ENCODE data around the gene TRPM1.
"Not testable (repeated sequence)": the region's sequence is repeated elsewhere in the genome, so short reads cannot be mapped to it uniquely, and the experiment has no call there.

TRPM1 gene

DNA sequence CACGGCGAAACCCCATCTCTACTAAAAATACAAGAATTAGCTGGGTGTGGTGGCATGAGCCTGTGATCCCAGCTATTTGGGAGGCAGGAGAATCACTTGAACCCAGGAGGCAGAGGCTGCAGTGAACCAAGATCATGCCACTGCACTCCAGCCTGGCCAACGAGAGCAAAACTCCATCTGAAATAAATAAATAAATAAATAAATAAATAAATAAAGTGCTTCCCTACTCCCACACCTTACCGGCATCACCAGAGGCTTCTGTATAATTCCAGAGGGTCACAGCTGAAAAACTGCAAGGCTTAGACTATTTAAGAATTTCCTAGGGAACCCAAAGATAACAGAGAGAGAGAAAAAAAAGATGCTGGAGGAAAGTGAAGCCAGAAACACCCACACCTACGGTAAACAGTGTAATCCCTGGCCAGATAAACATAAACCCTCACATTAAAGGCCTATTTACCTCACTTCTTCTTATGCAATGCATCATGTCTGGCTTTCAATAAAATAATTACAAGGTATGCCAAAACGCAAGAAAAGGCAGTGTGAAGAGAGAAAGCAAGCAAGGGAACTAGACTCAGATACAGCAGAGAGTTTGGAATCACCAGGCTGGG is 15.0 kb upstream of the TRPM1 start:
- DNase-seq: no peak

DNA sequence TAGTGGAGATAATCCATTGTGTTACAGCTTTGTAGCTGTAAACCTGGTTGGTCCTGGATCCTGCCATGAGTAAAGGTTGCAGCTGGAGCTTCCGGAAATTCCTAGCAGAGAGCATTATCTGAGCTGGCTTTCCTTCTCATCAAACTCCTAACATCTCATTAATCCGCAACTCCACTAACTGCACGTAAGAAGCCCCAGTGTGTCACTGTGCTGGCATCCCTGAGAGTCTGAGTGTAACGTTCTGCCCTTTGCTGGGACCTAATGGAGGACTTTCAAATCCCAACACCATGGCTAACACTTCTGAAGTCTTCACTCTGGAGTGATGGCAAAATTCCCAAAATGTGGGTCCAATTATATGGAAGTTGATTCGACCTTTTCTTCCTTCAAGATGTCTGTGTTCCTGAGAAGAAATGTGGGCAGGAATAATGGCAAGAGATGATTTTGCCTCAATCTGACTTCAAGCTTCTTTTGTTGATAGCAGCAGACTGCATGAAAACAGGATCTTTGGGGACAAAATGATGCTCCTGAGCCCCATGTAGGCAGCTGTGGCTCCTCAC is 9.6 kb upstream of the TRPM1 start:
- no peak for DNase-seq

DNA sequence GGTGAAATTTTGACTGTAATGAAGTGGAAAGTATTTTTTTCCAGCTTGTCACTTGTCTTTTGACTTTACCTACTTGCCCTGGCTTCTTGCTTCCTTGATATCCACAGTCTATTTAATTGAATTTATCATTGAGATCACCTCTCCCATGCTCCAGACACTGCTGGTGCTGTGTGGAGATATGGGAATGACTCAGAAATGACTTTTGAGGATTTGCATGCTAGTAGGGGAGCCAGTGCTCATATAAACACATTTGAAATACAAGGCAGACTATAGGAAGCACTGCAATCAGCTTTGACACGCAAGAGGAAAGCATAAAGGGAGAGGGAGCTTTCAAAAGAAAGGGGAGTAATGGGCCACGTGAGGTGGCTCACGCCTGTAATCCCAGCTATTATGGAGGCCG is 7.3 kb upstream of the TRPM1 start:
- DNase-seq: no peak

DNA sequence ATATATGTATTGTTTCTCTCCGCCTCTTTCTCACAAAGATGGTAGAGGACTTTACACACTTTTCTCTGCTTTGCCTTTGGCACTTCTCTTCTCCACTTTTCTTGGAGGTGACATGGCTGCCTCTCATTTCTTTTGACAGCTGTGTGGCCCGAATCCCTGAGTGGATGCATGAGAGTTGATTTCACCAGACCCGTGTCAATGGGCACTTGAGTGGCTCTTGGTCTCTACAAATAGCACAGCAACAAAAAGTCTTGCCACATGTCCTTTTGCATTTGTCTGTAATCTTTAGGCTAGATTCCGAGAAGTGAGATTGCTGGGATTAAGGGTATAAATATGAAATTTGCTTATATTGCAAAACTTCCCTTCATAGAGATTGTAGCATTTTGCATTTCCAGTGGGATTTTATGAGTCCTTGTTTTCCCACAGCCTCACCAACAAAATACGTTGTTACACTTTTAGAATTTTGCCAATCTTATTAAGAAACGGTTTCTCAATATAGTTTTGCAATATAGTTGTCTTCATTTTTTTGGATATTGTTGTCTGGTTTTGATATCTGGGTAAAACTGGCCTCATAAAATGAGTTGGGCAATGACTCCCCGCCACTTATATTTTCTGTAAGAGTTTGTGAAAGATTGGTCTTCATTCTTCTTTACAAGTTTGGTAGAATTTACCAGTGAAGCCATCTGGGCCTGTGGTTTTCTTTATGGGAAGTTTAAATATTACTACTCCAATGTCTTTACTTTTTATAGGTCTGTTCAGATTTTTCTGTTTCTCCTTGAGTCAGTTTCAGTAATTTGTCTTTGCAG is 5.2 kb upstream of the TRPM1 start:
- no peak for DNase-seq

DNA sequence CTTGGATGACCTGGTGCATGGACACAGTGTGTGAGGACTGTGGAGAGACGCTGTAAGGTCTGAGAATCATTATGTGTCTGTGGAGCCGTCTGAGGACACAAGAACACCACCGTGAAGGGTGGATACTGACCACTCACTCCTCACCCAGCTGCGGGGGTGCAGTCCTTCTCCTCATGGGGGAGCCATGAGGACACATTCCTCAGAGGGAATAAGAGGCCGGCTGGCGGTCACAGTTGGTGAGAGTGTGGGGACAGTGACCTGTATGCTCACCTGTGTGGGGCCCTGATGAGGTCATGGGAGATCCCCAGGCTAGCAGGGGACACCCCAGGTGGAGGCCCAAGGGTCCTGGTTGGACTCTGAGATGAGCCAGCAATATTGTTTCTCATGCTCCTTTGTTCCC is 2.5 kb upstream of the TRPM1 start:
- DNase-seq: no peak

DNA sequence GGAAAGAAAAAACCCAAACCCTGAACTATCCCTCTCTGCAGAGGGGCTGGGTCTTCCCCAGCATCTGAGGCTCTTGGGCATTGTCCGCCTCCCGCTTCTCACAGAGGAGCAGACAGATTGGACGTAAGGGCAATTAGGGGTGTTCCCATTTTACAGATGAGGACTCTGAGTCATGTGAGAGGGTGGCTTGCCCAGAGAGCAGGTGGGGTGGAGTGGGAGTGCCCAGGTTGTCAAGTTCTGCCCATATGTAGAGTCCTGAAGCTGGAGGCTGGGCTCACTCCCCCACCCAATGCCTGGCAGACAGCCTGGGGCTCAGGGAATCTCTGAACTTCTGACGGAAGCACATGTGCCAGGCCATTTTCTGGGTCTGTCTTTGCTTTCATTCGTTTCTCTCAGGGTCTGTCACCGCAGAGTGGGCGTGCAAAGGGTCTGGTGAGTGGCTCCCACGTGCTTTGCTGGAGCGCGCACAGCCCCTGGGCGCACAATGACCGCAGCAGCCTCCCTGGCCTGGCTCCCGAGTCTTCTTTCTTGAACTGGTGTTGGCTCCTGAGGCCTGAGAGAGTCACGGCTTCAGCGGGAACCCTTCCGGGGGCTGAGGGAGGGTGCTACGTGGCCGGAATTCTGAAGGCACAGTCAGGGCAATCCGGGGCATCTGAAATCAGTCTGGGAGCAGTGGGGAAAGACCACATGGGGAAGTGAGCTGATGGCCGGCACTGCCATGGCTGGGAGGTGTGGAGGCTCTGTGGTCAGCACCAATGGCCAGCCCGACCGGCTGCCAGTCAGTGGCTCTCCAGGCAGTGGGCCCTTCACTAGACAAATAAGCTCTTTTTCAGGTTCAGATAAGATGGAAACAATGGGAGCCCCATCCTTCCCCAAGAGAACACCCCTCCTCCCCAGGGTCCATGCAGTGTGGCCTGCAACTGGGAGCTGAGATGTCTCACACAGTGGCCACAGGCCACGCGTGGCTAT is 1.1 kb upstream of the TRPM1 start:
- DNase-seq: no peak

DNA sequence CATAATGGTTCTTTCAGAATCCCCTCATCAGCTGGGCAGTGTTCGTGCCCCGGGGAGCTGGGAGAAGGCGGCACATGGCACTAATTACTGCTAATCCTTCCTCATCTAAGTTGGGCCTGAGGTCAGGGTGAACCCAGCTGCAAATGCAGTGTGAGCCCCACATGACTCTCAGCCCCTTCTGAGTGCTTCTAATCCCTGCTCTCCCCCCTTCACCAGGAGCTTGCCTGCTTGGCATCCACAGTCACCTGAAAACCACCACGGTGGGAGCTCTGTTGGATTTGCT is 455 bp upstream of the TRPM1 start:
- DNase-seq: no peak

DNA sequence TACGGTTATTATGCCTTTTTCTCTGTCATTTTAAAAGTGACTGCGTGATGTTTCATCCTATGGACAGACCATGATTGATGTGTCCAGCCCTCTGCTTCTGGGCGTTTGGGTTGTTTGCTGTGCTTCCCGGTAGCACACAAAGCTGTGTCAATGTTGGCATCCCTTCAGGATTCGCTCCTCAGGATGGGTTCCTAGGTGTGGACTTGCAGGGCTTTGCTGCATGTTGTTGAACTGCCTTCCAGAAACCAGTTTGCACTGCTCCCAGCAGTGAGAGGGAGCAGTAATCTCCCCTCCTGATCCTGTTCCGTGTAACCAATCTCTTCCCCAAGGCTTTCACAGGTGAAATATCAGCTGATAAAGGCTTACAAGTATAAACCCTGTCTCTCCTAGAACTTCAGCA is 787 bp downstream of the TRPM1 start:
- DNase-seq: no peak

DNA sequence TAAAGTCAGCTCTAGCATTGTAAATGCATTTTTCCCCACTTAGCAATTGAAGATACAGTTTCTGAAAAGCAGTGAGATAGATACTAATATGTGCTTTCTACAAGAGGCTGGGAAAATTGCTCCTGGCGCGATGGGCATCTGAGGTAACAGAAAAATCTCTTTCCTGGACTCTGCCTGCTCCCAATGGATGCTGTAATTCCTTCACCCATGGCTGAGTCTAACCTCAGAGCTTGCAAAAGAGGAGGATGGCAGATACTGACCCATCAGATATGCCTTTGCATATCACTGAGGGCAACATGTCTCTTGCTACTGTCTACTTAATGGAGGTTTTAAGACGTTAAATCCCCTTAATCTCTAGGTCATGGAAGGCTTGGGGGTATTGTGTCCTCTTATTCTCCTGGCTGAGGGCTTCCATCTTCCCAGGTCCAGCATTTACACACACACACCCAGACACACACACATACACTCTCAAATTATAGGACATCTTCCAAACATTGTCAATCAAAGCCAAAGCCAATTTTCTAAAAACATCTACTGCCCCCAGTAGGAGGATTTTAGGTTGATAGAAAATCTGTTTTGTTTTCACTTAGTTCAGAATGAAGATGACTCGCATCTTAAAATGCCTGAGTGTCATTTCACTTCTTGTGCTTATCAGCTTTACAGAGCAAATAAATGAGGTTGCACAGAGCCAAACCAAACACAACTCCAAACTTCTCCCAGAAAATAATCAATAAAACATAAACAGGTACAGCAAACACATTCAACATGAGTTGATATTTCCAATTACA is 2.4 kb downstream of the TRPM1 start:
- DNase-seq: no peak

DNA sequence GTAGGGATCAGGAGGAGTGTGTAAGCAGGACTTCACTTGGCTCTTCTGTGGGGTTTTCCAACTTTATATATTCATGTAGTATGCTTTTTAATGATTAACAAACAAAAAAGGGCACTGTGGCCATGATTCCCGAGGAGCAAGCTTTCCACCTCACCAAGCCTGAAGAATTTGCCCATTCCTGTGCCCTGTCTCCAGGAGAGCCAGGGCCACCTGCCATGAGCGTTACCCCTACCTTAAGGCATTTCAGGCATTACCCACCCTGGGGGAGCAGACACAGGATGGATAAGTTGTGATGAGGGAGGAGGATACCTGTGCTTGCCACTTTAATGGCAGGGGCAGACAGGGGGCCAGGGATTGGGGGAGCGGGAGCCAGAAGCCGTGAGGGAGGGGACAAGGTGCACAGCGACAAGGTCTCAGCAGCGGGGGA is 3.0 kb downstream of the TRPM1 start:
- DNase-seq: no peak

DNA sequence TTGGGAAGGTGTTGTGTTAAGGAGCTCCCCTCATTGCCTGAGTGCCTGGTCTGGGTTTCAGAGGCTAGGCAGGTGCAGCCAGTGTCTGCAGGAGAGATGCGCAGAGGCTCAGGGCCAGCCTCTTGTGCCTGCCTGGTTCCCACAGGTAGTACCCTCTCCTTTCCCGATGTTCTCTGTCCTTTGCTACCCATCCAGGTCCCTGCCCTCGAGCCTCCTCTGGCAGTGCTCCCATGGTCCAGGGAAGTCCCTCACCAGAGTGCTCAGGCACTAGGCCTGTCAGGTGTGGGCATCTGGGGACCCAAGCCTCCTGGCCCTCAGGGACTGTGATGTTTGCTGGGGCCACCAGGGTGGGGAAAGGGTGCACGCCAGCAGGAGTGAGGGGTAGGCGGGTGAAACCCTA is 5.0 kb downstream of the TRPM1 start:
- no peak for DNase-seq

DNA sequence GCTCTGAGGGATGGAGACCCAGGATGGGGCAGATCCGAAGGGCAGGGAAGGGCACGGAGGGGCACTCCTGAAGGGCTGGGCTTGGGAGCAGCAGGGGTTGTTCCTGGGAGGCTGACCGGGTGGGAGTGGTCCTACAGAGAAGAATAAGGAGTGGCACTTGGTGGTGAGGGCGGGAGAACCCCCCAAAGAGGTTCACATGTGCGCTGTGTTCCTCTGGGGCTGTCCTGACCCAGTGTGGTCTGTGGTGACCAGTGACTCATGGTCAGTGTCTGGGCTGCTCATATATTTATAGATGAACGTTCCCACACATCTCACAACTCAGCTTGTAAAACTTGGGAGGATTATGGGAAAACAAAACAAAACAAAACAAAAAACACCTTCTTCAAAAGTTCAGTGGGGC is 10.0 kb downstream of the TRPM1 start:
- no peak for DNase-seq

DNA sequence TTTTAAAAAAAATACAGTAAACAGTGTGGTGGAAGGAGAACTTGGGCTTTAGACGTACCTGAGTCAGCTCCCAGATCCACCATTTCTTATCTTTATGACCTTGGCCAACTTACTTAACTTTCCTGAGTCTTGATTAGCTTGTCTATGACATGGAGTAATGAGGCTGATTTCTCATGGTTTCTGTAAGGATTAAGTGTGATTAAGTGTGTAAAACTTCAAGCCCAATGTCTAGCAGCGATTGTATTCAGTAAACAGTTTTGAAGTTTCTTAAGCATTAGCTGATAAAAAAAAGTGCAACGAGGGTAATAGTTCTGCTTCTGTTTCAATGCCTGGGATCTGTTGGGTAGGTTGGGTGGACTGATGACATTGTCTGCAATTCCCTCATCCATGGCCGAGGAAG is 10.8 kb downstream of the TRPM1 start:
- DNase-seq: no peak

DNA sequence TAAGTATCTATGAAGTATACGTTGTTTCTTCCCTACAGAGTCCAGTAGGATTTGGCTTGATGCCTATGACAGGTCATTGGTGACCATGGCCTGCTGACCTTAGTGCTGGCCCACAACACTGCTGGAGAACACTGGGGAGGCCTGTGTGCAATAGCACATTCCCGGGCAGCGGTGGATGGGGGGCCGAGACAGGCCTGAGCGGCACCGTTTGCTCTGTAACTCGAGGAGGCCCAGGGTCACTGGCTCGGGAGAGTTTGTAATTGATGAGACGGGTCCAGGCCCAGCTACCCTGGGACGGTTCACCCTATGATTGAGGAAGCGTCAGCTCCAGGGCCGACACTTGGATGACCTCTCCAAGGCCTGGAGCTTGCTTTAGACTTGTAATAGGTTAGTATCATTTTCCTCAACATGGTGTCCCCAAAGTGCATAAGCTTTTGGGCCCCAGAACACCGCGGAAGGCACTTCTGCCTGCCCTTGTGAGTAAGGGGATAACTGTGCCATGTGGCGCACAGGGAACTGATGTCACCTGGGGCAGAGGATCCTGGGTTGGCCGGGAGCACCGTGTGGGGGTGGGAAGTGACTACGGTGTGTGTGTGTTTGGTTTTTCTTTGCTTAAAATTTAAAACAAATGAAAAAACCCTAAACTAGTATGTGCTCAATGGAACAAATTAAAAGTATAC is 12.0 kb downstream of the TRPM1 start:
- no peak for DNase-seq

DNA sequence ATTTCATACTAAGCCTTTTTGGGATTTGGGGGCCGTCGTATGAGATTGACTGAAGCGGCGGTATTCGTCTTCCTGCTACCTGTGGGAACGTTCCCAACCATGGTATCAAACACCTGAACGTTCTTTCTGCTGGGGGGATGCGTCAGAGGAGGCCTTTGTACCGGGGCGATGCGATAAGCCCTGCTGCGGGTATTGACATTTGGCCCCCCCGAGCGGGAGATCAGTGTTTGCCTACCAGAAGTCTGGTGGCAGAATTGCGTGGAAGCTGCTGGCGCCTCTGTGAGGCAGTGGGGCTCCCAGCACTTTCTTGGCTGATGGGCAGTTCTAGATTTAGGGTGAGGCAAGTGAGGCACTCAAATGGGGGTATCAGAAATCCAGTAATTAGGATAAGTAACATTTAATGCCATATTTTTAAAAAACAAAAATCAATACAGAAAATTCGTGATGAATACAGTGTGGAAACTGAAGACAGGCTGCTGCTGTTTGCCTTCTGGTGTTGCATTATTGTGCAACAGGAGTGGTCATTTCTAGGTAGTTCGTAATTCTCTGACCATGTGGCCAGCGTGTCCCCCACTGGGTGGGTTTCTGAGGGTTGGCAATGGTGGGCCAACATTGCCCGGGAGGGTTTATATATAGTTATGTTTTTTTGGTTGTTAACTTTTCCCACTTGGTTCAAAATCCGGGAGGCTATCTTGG is 12.7 kb downstream of the TRPM1 start:
- no peak for DNase-seq

DNA sequence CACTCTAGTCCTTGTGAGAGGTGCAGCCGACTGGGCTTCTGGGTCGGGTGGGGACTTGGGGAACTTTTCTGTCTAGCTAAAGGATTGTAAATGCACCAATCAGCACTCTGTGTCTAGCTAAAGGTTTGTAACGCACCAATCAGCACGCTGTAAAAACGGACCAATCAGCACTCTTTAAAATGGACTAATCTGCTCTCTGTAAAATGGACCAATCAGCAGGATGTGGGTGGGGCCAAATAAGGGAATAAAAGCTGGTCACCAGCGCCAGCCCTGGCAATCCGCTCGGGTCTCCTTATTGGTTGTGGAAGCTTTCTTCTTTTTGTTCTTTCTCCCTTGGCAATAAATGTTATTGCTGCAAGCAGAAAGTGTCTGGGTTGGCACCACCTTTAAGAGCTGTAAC is 13.5 kb downstream of the TRPM1 start:
- not testable (repeated sequence) for DNase-seq

DNA sequence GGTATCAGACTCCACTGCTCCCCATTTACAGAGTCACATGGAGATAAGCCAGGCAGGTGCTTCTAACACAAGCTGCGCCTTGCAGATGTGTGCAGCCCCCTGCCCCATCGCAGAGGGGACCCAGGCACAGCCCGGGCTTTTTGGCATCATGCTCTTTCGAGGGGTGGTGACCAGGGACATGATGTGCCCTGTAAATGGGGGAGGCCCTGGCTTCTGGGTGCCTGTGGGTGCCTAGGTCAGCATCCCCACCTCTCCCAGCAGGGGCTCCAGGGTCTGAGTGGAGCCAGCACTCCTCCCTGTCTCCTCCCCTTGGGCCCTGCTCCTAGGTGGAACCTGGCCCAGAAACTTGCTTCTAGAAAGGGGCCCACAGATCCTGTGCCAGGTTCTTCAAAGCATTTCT is 15.2 kb downstream of the TRPM1 start:
- DNase-seq: no peak

DNA sequence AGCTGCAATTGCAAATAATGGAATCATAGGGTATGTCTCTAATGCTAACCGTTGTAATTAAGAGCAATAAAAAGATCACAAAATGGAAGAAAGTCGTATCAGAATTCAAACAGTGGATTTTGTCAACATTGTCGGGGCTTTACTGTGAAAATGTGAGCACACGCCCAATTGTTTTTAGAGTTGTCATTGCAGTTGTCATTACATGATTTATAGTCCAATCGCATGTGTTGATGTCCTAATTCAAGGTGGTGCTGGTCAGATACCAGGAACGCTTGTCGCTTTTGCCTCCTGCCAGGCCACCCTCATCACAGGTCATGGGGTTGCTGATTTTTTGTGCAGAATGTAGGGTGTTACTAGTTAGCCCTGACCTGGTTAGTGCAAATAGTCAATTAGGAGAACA is 16.2 kb downstream of the TRPM1 start:
- no peak for DNase-seq

DNA sequence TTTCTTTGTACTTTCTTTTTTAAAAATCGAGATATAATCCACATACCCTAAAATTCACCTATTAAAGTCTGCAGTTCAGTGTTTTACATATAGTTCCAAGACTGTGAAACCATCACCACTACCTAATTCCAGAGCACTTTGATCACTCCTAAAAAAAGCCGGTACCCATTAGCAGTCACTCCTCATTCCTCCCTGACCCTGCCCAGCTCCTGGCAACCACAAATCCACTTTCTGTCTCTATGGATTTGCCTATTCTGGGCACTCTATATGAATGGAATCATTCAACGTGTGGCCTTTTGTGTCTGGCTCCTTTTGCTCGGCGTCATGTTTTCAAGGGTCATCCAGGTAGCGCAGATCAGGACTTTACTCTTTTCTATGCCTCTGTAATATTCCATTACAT is 17.3 kb downstream of the TRPM1 start:
- no peak for DNase-seq

DNA sequence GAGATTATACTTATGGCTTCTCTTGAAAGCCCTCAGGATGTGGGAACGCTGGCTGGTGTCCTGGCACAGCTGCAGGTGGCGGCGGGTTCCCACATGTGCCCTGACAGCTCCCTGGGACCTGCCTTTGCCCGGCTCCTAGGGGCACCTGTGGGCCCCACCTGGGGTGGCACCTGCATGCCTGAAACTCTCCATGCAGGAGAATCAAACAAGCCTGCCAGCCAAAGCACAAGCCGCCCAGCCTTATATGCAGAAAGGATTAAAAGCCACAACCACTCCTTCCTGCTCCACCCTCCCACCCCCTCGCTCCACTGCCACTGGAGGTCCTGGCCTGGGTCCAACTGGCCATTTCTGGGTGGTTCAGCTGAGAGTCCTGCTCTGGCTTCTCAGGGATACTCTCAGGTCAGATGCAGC is 18.1 kb downstream of the TRPM1 start:
- no peak for DNase-seq

DNA sequence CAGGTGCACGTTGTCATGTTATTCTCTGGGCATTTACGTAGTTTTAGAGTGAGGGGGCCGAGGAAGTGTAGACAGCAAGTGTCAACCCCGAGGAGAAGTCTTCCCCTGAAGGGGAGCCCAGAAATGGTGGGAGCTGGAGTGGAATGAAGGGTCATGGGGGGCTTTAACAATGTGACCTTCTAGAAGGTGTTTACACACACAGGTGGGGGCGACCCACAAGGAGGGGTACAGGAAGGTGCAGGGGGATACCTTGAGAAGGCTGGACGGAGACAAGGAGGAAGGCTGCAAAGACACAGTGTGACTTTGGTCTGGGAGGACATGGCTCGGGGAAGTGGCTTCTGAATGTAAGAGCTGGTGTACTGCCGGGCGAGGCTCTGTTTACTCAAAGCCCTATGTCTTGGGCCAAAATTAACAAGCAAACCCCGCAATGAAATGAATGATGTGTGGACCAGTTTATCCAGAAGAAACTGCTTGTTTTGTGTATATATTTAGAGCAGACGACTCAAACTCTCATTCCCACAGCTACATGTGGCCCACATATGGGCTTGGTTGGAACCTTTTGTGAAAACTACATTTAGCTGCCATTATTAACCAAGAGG is 18.7 kb downstream of the TRPM1 start:
- DNase-seq: no peak

All from stimulated activated naive CD4-positive, alpha-beta T cell (primary cell).